HG03060 (cell line): Measurements from ENCODE around the gene NPPA.
A peak's percentile ranks its signal among the peaks of the same experiment; 100 is the strongest.
"Not testable (repeated sequence)": the region's sequence is repeated elsewhere in the genome, so short reads cannot be mapped to it uniquely, and the experiment has no call there.

Experiments used
- ATAC-seq: cut with Tn5 transposase; IDR thresholded peaks from one replicate; pipeline ENCODE4 v1.9.1; 2021; ENCODE audit warnings: low read depth, moderate number of reproducible peaks; ENCODE audit not compliant: unreplicated experiment

The NPPA gene

DNA sequence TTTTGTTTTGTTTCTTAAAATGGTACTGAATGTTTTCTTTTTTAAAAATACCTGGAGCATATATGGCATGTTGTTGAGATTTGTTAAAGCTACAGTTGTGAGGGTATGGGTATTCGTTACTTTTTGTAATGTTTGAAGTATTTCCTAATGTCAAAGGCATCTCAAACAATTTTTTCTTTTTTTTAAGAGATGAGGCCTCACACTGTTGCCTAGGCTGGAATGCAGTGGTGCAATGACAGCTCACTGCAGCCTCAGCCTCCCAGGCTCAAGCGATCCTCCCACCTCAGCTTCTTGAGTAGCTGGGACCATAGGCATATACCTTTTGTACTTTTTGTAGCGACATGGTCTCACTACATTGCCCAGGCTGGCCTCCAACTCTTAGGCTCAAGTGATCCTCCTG, 25.5 kb downstream of the NPPA start:
- ATAC-seq, result no peak

GRCh38 chr1:11817192-11817591, 30.4 kb downstream of the NPPA start:
- ATAC-seq, result no peak

GRCh38 chr1:11813021-11813420, 34.6 kb downstream of the NPPA start:
- no peak for ATAC-seq

GRCh38 chr1:11807133-11807532, 40.5 kb downstream of the NPPA start:
- no peak for ATAC-seq

DNA sequence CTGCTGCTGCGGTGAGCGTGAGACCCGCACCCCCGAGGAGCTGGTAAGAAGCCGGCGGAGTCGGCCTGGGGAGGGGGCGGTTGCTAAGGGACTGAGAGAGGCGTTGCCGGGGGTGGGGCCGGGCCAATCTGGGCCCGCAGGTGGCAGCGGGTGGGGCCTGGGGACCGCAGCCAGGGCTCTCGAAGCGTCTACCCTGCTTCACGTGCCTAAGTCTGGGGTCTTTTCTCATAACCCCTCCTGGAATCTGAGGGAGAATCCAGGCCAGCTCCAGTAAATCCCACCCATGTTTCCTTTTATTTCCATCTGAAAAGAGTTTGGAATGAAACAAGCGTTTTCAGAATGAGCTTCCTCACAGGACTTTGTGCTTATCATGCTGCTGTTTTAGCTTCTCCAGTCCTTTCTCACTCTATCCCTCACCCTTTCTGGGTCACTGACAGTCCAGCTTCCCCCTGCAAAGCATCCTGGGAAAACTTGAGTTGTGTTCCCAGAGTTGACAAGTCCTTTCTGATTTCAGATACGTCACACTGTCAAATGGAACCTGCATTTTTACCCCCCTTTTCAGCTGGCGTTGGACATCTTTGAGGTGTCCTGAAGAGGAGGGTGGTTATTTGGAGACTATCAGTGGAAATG, 41.2 kb downstream of the NPPA start:
- peak; percentile 5 for ATAC-seq

DNA sequence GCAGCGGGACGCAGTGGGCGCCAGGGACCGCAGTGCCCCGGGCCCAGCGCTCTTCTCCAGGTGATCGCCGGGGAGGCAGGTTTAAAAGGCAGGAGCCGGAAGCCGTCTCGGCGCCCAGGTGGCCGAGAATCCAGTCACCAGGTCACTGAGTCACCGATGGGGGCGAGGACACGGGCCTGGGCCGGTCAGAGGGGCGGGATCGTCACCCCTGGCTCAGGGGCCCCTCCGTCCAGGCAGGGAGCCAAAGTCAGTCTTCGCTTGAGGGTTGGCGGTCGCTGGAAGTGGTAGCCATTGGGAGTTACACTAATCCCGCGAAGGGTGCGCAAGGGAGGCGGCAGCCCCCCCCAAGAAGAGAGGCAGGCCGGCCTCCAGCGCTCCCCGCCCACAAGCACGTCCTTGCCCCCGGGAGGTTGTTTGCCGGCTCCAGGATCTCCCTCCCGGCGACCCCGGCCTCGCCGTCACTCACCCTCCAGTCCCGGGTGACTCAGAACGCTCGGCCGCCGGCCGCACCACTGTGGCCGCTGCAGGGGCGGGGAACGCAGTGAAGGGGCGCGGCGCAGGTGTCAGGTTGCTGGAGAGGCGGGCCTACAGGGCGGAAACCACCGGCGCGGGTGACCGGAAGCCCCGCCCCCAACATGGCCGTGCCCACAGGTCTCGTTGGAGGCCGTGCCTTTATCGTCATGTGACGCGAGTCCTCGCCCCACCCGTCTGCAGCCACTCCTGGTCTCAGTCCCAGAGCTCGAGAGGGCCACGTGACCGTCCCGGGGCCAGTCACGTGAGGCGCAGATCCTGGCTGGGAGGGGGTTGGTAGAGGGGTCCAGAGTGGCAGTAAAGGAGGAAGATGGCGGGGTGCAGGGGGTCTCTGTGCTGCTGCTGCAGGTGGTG, 41.9 kb downstream of the NPPA start, which contains the start of the genes CLCN6 and MTHFR:
TSS of gene CLCN6 (plus strand) at position 770 of the 885 bp plus-strand sequence. CDS start at position 842, 72 bp downstream.
TSS of gene MTHFR (minus strand) at position 543 of the 885 bp plus-strand sequence. CDS start 2,848 bp downstream, outside the sequence.
- ATAC-seq, result peak; percentile 75

DNA sequence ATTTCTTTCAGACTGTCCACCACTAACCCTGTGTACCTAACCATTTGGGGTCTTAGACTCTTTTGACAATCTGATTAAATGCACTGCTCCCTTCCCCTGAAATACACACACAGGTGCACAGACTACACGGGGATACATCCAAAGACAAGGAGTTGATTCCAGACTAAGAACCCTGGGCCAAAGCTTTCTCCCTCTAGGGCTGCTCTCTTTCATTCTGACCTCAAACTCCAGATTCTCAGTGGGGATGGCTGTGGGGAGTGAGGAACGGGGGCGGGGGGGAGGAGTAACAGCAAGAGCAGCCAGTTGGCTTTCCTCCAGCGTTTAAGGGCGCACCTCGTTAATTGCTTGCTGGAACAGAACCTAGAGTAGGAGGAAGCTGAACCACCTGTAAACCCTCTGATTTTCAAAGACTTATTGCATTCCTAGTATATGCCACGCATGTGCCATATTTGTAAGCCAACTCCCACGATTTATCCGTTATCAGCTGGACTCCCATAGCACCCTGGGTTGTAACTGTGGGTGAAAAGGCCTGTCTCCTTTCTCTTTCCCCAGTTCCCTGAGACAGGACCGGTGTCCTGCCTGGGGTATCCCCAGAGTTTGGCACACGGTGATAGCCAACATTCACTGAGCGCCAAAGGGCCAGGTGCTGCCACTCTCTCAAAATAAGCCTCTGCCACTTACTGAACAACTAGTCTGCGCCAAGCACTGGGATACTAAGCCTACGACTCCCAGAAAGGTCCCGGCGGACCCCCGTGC, 42.7 kb downstream of the NPPA start:
- no peak for ATAC-seq

GRCh38 chr1:11803924-11804665, 43.5 kb downstream of the NPPA start:
- ATAC-seq, result not testable (repeated sequence)

GRCh38 chr1:11802973-11803885, 44.4 kb downstream of the NPPA start:
- no peak for ATAC-seq

DNA sequence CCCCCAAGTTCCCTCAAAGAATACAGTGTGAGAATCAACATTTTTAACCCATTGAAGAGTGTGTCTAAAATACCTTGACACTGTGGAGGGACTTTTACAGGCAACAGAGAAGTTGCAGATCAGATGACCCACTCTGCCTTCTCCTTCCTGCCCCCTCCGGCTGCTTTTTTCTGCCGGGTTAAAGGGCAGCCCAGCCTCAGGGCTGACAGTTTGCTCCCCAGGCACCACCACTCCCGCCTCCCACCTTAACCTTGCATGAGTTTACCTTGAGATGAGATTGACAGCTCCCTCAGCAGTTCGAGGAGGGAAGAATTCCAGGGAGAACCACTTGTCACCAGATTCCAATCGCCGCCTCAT, 45.0 kb downstream of the NPPA start:
- ATAC-seq, result no peak

DNA sequence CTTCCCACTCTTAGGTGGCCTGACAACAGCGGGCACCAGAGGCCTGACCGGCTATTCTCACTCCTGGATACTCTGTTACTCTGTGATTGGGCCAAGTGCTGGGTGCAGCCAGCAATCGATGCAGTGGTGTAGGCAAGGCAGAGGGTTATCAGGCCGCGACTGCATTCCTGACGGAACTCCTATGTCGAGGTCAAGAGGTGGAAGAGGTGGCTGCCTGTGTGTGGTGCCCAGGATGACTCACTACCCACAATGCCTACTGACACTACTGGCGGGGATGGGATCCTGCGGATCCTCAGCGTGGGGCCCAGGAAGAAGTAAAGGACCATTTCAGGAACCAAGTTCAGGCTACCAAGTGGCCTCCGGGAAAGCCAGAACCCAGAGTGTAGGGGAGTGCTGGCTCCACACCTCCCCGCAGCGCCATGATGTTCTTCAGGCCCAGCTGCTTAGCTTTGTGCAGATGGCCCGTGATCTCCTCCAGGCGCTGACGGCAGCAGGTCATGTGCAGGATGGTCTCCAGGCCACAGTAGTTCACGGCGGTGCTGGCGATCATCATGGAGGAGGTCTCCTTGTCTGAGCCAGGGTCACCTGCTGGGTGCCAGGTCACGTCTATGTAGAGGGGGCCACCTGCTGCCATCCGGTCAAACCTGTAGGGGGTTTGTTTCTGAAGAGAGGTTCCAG, 46.7 kb downstream of the NPPA start:
- ATAC-seq, result no peak

GRCh38 chr1:11800391-11800755, 47.2 kb downstream of the NPPA start:
- no peak for ATAC-seq

DNA sequence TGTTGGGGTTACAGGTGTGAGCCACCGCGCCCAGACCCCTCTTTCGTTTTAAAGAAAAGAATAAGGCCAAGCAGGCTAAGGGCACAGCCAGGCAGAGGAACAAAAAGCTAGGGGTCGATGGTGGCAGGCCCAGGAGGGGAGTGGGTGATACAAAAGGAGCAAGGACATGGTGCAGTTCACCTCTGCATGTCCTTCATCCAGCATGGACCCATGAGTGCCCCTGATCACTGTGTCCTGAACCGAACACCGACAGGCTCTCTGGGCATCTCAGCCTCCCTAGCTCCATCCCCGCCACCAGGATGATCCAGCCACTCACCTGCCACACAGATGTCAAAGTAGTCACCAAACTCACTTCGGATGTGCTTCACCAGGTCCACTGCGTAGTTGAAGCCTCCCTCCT, 47.7 kb downstream of the NPPA start:
- ATAC-seq, result no peak

GRCh38 chr1:11799099-11799498, 48.5 kb downstream of the NPPA start:
- no peak for ATAC-seq

- no peak for ATAC-seq
These were observed 49.9 kb downstream of the NPPA start for GRCh38 chr1:11797525-11798216.

- no peak for ATAC-seq
These were observed 51.4 kb downstream of the NPPA start for GRCh38 chr1:11796036-11796828.
